PFSK-1 (cell line): ENCODE measurements around the gene ZCWPW2.

ENCODE experiments used
- FOXP2 ChIP-seq: optimal IDR thresholded peaks from 2 replicates; pipeline ENCODE3; 2011; ENCODE audit warnings: borderline replicate concordance, control low read depth, inconsistent platforms; ENCODE audit not compliant: insufficient read depth; ENCODE audit errors: extremely low read length, extremely low read depth
- POLR2AphosphoS5 ChIP-seq: IDR thresholded peaks from 2 replicates; pipeline ENCODE4 v1.6.1; 2012; ENCODE audit warnings: low read depth, mild to moderate bottlenecking, control low read depth, low read length, moderate library complexity
- SIN3A ChIP-seq: IDR thresholded peaks from 2 replicates; pipeline ENCODE4 v1.6.1; 2012; ENCODE audit warnings: mild to moderate bottlenecking, low read length, moderate library complexity, borderline replicate concordance; ENCODE audit not compliant: insufficient read depth
- TAF1 ChIP-seq: IDR thresholded peaks from 2 replicates; pipeline ENCODE4 v1.6.1; 2012; ENCODE audit warnings: low read length, control low read depth, borderline replicate concordance; ENCODE audit not compliant: insufficient read depth
- TF ChIP-seq, protein P1 (sequence below), 2 experiments: IDR thresholded peaks; 2 replicates each; pipeline versions ENCODE4 v1.6.1 to v1.8.0; 2011 to 2012; ENCODE audit warnings: low read depth in 2 of 2, low read length in 2 of 2, control low read depth in 1 of 2, inconsistent platforms in 1 of 2, mild to moderate bottlenecking in 1 of 2, moderate library complexity in 1 of 2; ENCODE audit not compliant: insufficient read depth in 1 of 2

The ZCWPW2 gene

DNA sequence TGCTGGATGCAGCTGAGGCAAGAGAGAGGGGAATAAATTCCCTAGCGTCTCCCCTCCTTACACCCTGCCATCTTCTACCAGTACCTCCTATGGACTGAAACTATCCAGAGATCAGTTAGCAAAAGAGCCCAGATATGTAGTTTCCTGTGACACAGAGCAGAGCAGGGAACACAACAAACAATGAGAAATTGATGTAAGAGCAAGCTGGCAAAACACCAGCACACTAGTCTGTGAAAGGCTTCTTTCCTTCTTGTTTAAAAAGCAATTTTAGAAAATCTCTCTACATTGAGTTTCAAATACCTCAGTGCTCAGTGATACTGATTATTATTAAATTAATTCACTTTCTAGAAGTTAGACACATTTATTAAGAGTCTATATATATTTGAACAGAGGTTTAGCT lies 215.7 kb downstream of the ZCWPW2 start:
- TF ChIP-seq, protein P1, sequence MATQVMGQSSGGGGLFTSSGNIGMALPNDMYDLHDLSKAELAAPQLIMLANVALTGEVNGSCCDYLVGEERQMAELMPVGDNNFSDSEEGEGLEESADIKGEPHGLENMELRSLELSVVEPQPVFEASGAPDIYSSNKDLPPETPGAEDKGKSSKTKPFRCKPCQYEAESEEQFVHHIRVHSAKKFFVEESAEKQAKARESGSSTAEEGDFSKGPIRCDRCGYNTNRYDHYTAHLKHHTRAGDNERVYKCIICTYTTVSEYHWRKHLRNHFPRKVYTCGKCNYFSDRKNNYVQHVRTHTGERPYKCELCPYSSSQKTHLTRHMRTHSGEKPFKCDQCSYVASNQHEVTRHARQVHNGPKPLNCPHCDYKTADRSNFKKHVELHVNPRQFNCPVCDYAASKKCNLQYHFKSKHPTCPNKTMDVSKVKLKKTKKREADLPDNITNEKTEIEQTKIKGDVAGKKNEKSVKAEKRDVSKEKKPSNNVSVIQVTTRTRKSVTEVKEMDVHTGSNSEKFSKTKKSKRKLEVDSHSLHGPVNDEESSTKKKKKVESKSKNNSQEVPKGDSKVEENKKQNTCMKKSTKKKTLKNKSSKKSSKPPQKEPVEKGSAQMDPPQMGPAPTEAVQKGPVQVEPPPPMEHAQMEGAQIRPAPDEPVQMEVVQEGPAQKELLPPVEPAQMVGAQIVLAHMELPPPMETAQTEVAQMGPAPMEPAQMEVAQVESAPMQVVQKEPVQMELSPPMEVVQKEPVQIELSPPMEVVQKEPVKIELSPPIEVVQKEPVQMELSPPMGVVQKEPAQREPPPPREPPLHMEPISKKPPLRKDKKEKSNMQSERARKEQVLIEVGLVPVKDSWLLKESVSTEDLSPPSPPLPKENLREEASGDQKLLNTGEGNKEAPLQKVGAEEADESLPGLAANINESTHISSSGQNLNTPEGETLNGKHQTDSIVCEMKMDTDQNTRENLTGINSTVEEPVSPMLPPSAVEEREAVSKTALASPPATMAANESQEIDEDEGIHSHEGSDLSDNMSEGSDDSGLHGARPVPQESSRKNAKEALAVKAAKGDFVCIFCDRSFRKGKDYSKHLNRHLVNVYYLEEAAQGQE (IDR thresholded peaks at IDR 0.05; ENCODE audit: insufficient read depth in 1 of 2, low read depth in 2 of 2, low read length in 2 of 2), result no peak
- no peak for TF ChIP-seq SIN3A

- no peak for TF ChIP-seq TAF1
- TF ChIP-seq, protein P1 (IDR thresholded peaks at IDR 0.05; ENCODE audit: insufficient read depth in 1 of 2, low read depth in 2 of 2, low read length in 2 of 2), result no peak
- no peak for TF ChIP-seq POLR2AphosphoS5
- no peak for TF ChIP-seq SIN3A
- TF ChIP-seq FOXP2, result no peak
These were observed 220.8 kb downstream of the ZCWPW2 start for GRCh38 chr3:28569357-28569756.

DNA sequence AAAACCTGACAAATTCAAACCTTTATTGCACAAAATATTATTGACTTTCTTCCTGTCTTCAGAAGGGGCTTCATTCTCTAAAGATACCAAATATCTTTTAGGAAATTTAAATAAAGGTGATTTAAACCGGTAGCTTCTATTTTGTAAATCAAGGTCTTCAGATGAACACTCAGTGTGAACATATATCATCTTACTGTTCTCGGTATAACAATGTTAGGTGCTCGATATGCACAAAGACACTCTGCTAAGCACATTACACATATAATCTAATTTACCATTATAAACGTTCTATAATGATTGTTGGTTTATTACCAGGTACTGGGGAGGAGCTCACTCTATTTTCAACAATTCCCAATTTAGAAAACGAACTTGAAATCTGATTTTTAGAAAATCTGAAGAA lies 225.5 kb downstream of the ZCWPW2 start:
- TF ChIP-seq TAF1, result no peak
- TF ChIP-seq, protein P1 (IDR thresholded peaks at IDR 0.05; ENCODE audit: insufficient read depth in 1 of 2, low read depth in 2 of 2, low read length in 2 of 2), result no peak
- no peak for TF ChIP-seq POLR2AphosphoS5
- TF ChIP-seq FOXP2, result no peak
- no peak for TF ChIP-seq SIN3A

DNA sequence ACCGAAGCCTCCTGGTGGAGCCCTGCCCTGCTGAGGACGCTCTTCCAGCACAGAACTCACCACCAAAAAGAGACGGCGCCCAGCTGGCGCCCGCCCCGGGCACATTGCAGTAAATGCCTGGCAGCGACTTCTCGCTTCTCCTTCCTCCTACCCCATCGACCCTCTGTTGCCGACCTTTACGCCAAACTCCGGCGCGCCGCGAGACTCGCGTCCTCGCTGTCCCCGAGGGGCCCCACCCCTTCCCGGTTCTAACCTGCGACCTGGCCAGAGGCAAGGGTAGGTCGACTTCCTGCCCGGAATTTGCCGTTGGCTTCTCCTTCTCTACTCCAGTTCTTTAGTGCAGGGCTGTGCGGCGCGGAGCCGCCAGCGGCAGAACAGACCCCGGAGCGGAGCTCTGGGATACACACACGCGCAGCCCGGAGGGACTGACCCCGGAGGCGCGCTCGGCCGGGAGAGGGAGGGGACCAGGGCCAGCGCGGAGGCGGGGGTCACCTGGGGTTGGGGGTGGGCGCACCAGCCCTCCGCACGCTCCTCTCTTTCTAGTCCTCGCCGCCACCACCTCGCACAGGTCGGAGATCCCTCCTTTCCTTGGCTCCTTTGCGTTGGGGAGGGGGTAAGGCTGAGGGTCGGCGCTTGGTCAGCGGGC lies 226.7 kb downstream of the ZCWPW2 start:
- TF ChIP-seq FOXP2 (no peak), POLR2AphosphoS5 (no peak), TAF1 (no peak), SIN3A (no peak)
- TF ChIP-seq, protein P1 (IDR thresholded peaks at IDR 0.05; ENCODE audit: insufficient read depth in 1 of 2, low read depth in 2 of 2, low read length in 2 of 2), result no peak
